ENCODE results near the gene ANKRD13D.
A peak's percentile ranks its signal among the peaks of the same experiment; 100 is the strongest.

ANKRD13D gene

GRCh38 chr11:67266449-67267187 lies 22.5 kb upstream of the ANKRD13D start, which contains the start of gene GRK2:
TSS of gene GRK2 (plus strand) at chr11:67266473. CDS start at chr11:67266700, 227 bp downstream.
- Histone ChIP-seq H3K27ac (peak within 1 kb of the TSS; percentile 99), H3K9me3 (no peaks in the 10 kb centered on the region), H3K27me3 (peaks cover 7% of the 10 kb centered on the region), H3K4me1 (ENCODE audit: control insufficient read depth in 1 of 2, insufficient read depth in 1 of 2, low read depth in 1 of 2, low read length in 1 of 2) (peaks cover 69 to 73% of the 10 kb centered on the region in 2 experiments), H3K4me3 (ENCODE audit: low read depth in 1 of 2, low read length in 1 of 2) (peak within 1 kb of the TSS; percentile 95 to 97), H3K36me3 (peaks cover 29% of the 10 kb centered on the region)
- TF ChIP-seq, protein P1, sequence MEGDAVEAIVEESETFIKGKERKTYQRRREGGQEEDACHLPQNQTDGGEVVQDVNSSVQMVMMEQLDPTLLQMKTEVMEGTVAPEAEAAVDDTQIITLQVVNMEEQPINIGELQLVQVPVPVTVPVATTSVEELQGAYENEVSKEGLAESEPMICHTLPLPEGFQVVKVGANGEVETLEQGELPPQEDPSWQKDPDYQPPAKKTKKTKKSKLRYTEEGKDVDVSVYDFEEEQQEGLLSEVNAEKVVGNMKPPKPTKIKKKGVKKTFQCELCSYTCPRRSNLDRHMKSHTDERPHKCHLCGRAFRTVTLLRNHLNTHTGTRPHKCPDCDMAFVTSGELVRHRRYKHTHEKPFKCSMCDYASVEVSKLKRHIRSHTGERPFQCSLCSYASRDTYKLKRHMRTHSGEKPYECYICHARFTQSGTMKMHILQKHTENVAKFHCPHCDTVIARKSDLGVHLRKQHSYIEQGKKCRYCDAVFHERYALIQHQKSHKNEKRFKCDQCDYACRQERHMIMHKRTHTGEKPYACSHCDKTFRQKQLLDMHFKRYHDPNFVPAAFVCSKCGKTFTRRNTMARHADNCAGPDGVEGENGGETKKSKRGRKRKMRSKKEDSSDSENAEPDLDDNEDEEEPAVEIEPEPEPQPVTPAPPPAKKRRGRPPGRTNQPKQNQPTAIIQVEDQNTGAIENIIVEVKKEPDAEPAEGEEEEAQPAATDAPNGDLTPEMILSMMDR (IDR thresholded peaks at IDR 0.05): no peak

DNA sequence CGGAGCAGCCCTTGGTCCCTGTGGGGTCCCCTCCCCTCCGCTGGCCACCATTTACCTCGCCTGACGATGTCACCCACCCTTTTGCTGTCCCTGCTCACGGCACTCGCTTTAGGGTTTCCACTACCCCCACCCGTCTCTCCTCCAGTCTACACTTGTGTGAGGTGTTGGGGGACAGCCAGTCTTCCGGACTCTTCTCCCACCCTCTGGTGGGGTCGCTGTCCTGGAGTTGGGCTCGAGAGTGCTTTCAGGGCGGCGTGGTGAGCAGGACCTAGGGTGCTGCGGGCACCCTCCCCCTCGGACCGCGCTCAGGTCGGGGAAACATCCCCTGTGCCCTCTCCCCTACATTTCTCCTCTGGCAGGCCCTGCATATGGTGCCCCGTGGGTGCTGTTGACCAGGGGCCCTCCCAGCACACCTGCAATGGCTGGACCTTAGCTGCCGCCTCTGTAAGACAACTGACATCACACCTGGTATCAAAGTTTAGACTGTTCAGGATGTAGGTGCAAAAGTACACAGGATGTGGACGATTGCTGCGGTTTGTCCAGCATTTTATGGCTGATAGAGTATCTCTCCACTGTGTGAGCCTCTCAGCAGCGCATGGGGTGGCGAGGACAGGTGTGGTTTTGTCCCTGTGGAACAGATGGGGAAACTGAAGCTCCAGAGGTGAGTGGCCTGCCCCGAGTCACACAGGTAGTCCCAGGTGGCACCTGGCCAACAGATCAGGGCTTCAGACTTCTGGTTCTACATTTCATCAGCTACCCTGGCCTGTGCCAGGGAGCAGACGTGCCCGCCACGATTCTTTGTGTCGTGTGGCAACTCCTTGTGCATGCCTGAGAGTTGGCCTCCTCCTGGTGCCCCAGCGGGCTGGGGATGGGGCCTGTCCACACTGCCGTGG lies 21.7 kb upstream of the ANKRD13D start:
- Histone ChIP-seq H3K36me3 (peaks cover 31% of the 10 kb centered on the region), H3K4me3 (ENCODE audit: low read depth in 1 of 2, low read length in 1 of 2) (peak overlapping the region; percentile 95 to 97), H3K9me3 (no peaks in the 10 kb centered on the region), H3K4me1 (ENCODE audit: control insufficient read depth in 1 of 2, insufficient read depth in 1 of 2, low read depth in 1 of 2, low read length in 1 of 2) (peaks cover 69 to 73% of the 10 kb centered on the region in 2 experiments), H3K27ac (peak overlapping the region; percentile 99), H3K27me3 (no peaks in the 10 kb centered on the region)
- TF ChIP-seq, protein P1 (IDR thresholded peaks at IDR 0.05): no peak

- H3K4me1 ChIP-seq (ENCODE audit: control insufficient read depth in 1 of 2, insufficient read depth in 1 of 2, low read depth in 1 of 2, low read length in 1 of 2): peaks cover 69 to 73% of the 10 kb centered on the region in 2 experiments
- H3K27me3 ChIP-seq: no peaks in the 10 kb centered on the region
- peak overlapping the region; percentile 99 for H3K27ac ChIP-seq
- peak overlapping the region; percentile 95 to 97 for H3K4me3 ChIP-seq (ENCODE audit: low read depth in 1 of 2, low read length in 1 of 2)
- peaks cover 34% of the 10 kb centered on the region for H3K36me3 ChIP-seq
- TF ChIP-seq, protein P1 (IDR thresholded peaks at IDR 0.05): no peak
- no peaks in the 10 kb centered on the region for H3K9me3 ChIP-seq
Measured at GRCh38 chr11:67268081-67268961, 20.8 kb upstream of the ANKRD13D start.

GRCh38 chr11:67268962-67269268 lies 20.2 kb upstream of the ANKRD13D start:
- H3K27ac ChIP-seq: peak overlapping the region; percentile 99
- peaks cover 69 to 75% of the 10 kb centered on the region in 2 experiments for H3K4me1 ChIP-seq (ENCODE audit: control insufficient read depth in 1 of 2, insufficient read depth in 1 of 2, low read depth in 1 of 2, low read length in 1 of 2)
- peaks cover 34% of the 10 kb centered on the region for H3K36me3 ChIP-seq
- no peaks in the 10 kb centered on the region for H3K27me3 ChIP-seq
- no peaks in the 10 kb centered on the region for H3K9me3 ChIP-seq
- TF ChIP-seq, protein P1 (IDR thresholded peaks at IDR 0.05): no peak
- peak overlapping the region; percentile 95 to 97 for H3K4me3 ChIP-seq (ENCODE audit: low read depth in 1 of 2, low read length in 1 of 2)
